ENCODE results near the gene SLC22A16. TPM values are rescaled to one million over a fixed set of nuclear protein-coding genes. Genes with fewer than 3 reads are reported as not detected.

The SLC22A16 gene
- total RNA-seq, 1 experiment from 2014 or later = not detected

GRCh38 chr6:110401585-110402176 is 74.7 kb downstream of the SLC22A16 start:
- no peak for DNase-seq
- CTCF ChIA-PET = no interaction called here
- H3K4me1 Mint-ChIP-seq (ENCODE audit: low read depth, unreplicated experiment) = no peaks in the 10 kb centered on the region
- no TSS peak for BruUV-seq (replicated peaks)
- no peaks in the 10 kb centered on the region for H3K36me3 Mint-ChIP-seq (ENCODE audit: insufficient read depth, unreplicated experiment)
- H3K27me3 Mint-ChIP-seq (ENCODE audit: unreplicated experiment) = no peaks in the 10 kb centered on the region
- intact Hi-C loops (cut with micrococcal nuclease; ENCODE audit: unreplicated experiment) = no loop called here
- TF ChIP-seq, protein P1, sequence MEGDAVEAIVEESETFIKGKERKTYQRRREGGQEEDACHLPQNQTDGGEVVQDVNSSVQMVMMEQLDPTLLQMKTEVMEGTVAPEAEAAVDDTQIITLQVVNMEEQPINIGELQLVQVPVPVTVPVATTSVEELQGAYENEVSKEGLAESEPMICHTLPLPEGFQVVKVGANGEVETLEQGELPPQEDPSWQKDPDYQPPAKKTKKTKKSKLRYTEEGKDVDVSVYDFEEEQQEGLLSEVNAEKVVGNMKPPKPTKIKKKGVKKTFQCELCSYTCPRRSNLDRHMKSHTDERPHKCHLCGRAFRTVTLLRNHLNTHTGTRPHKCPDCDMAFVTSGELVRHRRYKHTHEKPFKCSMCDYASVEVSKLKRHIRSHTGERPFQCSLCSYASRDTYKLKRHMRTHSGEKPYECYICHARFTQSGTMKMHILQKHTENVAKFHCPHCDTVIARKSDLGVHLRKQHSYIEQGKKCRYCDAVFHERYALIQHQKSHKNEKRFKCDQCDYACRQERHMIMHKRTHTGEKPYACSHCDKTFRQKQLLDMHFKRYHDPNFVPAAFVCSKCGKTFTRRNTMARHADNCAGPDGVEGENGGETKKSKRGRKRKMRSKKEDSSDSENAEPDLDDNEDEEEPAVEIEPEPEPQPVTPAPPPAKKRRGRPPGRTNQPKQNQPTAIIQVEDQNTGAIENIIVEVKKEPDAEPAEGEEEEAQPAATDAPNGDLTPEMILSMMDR (IDR thresholded peaks at IDR 0.05; ENCODE audit: unreplicated experiment) = no peak
- no peak overlapping the region for H3K27ac Mint-ChIP-seq (ENCODE audit: unreplicated experiment)
- H3K9me3 Mint-ChIP-seq (ENCODE audit: low read depth, unreplicated experiment) = no peaks in the 10 kb centered on the region
- H3K4me3 Mint-ChIP-seq (ENCODE audit: low read depth, unreplicated experiment) = no peak overlapping the region

GRCh38 chr6:110400208-110400607 is 76.2 kb downstream of the SLC22A16 start:
- no peaks in the 10 kb centered on the region for H3K27me3 Mint-ChIP-seq (ENCODE audit: unreplicated experiment)
- H3K4me1 Mint-ChIP-seq (ENCODE audit: low read depth, unreplicated experiment) = no peaks in the 10 kb centered on the region
- no peaks in the 10 kb centered on the region for H3K9me3 Mint-ChIP-seq (ENCODE audit: low read depth, unreplicated experiment)
- TF ChIP-seq, protein P1 (IDR thresholded peaks at IDR 0.05; ENCODE audit: unreplicated experiment) = no peak
- BruUV-seq (replicated peaks) = no TSS peak
- intact Hi-C loops (cut with micrococcal nuclease; ENCODE audit: unreplicated experiment) = no loop called here
- H3K27ac Mint-ChIP-seq (ENCODE audit: unreplicated experiment) = no peak overlapping the region
- H3K36me3 Mint-ChIP-seq (ENCODE audit: insufficient read depth, unreplicated experiment) = no peaks in the 10 kb centered on the region
- H3K4me3 Mint-ChIP-seq (ENCODE audit: low read depth, unreplicated experiment) = no peak overlapping the region
- CTCF ChIA-PET = no interaction called here
- no peak for DNase-seq

DNA sequence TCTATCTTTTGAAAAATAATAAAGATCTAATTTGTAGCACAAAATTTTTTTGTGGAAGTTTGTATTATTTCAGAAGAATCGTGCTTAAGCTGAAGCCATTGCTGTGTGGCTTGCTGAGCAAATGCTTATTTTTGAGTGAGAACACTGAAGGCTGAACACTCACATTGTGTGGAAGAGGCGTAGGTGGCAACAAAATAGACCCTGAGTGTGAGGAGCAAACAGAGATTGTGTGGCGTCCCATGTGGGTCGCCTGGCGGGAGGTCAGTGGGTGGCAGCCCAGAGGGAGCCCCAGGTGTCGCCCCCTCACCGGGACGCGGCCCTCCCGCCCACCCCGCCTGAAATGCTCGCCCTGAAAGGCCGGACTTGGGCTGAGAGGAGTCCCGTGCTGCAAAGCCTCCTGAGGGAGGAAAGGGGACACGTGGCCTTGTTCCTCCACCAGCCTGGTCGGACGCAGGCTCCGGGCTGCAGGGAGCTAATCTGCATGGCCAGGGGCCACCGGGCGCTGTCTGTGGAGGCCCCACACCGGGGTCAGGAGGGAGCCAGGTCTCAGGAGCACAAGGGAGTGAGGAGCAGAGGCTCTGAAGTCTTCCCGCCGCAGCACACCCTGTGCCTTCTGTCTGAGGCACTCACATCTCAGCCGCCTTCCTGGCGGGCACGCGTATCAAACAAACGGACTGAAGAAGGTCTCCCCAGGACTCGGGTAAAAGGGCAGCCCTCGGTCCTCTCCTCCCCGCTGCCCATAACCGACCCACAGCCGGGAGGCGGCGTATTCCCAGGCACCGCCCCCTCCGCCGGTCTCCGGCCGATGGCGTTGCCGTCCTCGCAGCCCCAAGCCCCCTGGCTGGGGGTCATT is 77.0 kb downstream of the SLC22A16 start:
- DNase-seq = no peak
- CTCF ChIA-PET = no interaction called here
- TF ChIP-seq, protein P1 (IDR thresholded peaks at IDR 0.05; ENCODE audit: unreplicated experiment) = no peak
- H3K27ac Mint-ChIP-seq (ENCODE audit: unreplicated experiment) = no peak overlapping the region
- no TSS peak for BruUV-seq (replicated peaks)
- H3K9me3 Mint-ChIP-seq (ENCODE audit: low read depth, unreplicated experiment) = no peaks in the 10 kb centered on the region
- no peaks in the 10 kb centered on the region for H3K4me1 Mint-ChIP-seq (ENCODE audit: low read depth, unreplicated experiment)
- no peaks in the 10 kb centered on the region for H3K27me3 Mint-ChIP-seq (ENCODE audit: unreplicated experiment)
- no peak overlapping the region for H3K4me3 Mint-ChIP-seq (ENCODE audit: low read depth, unreplicated experiment)
- intact Hi-C loops (cut with micrococcal nuclease; ENCODE audit: unreplicated experiment) = loop anchor here (10.0 kb wide), 1 partner anchor 505 kb away; no protein-coding TSS in a partner anchor
- no peaks in the 10 kb centered on the region for H3K36me3 Mint-ChIP-seq (ENCODE audit: insufficient read depth, unreplicated experiment)

GRCh38 chr6:110398778-110399177 is 77.6 kb downstream of the SLC22A16 start:
- intact Hi-C loops (cut with micrococcal nuclease; ENCODE audit: unreplicated experiment) = loop anchor here (10.0 kb wide), 1 partner anchor 504 kb away; no protein-coding TSS in a partner anchor
- Mint-ChIP-seq H3K36me3 (ENCODE audit: insufficient read depth, unreplicated experiment) (no peaks in the 10 kb centered on the region), H3K27ac (ENCODE audit: unreplicated experiment) (no peak overlapping the region), H3K27me3 (ENCODE audit: unreplicated experiment) (no peaks in the 10 kb centered on the region), H3K9me3 (ENCODE audit: low read depth, unreplicated experiment) (no peaks in the 10 kb centered on the region), H3K4me1 (ENCODE audit: low read depth, unreplicated experiment) (no peaks in the 10 kb centered on the region), H3K4me3 (ENCODE audit: low read depth, unreplicated experiment) (no peak overlapping the region)
- TF ChIP-seq, protein P1 (IDR thresholded peaks at IDR 0.05; ENCODE audit: unreplicated experiment) = no peak
- CTCF ChIA-PET = no interaction called here
- DNase-seq = no peak
- no TSS peak for BruUV-seq (replicated peaks)
